OCI-M1 (cell line): Measurements from ENCODE around the gene EPHA4.

Source experiments
- DNase-seq: peaks from one replicate; lab custom pipeline; 2025; lab: John Stamatoyannopoulos, UW

The EPHA4 gene

DNA sequence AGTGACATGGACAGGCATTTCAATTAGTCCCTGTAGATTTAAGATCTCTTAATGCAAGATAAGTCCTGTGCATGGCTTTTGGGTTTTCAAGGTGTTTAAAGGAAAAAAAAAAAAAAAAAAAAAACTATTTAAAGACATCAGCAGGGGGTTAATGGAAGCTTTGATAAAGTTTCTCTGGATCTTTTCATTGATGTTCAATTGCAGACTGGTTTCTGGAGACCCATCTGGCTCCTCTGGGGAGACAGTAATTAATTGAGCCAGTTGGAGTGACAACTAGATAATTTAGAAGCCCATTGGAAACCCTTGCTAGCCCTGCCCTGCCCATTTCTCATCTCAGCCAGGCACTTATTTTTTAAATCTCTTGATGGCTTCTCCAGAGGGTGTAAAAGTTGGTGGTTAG is 98.7 kb downstream of the EPHA4 start:
- DNase-seq: no peak

DNA sequence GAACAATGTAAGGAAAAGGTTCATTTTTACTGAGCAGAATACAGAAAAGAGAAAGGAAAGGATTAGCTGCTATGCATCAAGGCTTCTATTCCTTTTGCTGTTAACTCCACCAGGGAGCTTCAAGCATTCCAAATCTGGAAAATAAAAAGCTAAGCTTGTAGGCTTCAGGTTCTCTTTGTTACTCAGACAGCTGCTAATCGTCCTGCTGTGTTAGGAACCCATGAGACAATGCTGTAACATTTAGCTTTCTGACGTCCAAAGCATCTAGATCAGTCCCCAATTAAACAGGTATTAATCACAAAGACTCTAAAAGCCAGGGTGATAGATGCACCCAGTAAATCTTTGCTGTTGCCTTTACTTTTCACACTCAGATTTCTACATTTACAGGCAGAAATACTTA is 103.8 kb downstream of the EPHA4 start:
- DNase-seq: no peak

DNA sequence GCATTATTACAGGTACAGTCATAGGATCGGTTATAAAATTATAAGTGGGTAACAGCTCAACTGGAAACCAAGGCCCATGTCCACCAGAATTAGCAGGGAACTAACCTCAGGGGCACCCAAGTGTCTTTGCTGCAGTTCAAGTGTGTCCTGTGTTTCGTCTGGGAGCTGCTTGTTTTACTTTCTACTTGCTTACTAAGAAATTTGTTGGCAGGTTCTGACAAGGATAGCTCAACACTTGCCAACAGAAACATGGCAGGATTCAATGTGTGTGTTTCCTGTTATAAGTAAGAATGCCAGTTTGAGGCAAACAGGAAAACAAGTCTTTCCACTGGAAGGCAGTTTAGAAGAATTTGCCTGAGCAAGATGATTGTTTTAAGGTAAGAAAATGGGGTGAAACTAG is 104.5 kb downstream of the EPHA4 start:
- DNase-seq: no peak

DNA sequence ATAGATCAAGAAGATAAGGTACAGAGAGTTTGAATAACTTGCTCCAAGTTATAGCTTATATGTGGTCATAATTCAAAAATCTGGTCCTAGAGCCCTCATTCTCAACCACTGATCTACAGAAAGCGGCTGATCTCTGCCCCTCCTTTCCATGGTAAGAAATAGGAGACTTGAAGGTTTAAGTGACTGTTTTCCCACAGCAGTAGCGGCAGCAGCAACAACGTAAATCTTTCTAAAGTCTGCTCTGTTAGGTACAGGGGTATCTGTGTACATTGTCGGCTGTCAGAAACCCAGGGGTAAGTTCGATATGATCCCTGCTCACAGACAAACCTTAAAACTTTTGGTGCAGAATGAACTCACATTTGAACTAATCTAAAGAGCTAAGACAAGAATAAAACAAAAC is 105.4 kb downstream of the EPHA4 start:
- no peak for DNase-seq

DNA sequence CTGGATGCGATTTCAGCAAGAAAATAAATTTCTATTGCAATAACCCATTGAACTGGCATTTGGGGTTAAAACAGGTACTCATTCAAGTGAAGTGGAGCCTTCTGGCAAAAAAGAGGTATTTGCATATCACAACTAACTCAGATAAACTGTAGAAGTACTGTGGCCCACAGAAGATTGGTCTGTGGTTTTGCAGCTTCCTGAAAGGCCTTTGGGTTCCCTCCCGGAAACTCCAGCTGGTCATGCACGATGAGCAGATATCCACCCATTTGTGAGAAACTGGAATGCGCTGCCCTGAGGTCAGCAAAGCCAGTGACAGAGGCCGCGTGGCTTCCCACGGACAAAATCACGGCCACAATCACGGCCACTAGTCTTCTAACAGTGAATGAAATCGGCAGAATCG is 106.3 kb downstream of the EPHA4 start:
- DNase-seq: peak; percentile 89

DNA sequence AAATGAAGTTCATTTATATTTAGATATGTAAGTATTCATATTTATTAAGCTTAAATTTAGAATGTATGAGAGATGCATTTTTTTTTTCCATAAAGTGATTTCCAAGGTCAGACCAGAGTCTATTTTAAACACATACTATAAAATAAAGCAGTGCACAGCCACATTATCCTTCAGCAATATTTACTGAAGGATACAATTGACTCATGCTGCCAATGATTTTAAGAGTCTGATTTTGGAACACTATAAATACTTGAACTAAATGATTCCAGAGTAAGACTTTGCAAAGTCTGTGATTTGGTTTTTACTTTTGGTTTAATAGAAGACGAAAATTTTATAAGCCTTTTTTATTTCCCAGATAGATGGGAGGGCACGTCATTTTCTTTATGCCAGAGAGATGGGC is 107.1 kb downstream of the EPHA4 start:
- DNase-seq: no peak

DNA sequence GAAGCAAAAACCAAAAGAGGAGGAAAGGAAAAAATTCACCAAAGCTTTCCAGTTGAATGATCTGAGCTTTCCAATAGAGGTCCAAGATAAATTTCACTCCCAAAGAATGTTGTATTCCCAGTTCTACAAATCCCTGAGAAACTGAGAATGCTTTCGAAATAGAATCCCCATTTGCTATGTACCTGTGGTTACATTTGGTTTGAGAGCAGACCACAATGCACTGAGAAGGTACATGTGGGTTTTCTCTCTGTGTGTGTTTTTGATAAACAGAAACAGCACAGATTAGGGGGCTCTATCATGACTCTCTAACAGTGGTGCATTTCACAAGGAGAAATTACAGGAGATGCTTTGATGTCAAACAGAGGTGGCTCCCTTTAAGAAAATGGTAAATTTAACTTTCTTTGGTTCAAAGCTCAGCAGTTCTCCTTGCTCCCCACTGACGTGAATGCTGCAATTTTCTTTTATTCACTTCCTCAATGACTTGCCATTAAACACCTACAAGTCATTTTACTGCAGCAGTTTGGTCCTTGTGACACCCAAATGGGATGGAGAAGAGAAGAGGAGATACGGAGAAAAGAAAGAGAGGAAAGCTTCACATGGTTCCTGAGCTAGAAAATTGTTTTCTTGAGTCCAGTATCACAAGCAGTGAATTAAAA is 108.7 kb downstream of the EPHA4 start:
- no peak for DNase-seq

DNA sequence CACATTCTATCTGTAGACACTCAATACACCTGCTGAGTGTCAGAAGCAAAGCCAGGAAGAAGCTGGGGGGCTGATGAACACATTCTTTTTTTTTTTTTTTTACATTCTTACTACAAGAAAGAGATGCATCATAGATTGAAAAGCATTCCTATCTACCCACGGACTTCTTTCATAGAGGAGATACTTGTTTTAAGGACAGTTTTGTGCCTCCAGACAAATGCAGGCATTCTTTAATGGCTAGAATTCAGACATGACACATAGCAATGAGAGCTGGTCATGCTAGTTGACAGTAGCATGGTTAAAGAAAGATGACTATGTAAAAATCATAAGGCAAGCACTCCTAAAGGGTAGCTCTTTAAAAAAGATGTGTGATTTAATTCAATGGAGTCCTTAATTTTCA is 110.2 kb downstream of the EPHA4 start:
- DNase-seq: no peak

DNA sequence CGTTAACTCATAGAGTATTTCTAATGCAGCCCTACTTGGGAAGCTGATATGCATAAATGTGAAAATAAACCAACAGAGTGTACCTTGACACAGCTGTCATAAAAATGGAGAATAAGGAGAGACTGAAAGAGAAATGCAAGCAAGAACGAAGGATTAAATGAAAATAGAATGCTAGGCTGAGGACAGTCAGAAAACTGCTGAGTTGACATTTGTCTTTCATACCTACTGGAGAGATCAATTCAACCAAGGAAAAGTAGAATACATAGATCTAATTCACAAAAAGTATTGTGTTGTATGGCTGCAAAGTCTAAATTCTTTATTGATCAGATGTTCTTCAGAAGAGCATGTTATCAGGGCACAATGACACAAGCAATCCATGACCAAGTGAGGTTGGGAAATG is 112.0 kb downstream of the EPHA4 start:
- no peak for DNase-seq

DNA sequence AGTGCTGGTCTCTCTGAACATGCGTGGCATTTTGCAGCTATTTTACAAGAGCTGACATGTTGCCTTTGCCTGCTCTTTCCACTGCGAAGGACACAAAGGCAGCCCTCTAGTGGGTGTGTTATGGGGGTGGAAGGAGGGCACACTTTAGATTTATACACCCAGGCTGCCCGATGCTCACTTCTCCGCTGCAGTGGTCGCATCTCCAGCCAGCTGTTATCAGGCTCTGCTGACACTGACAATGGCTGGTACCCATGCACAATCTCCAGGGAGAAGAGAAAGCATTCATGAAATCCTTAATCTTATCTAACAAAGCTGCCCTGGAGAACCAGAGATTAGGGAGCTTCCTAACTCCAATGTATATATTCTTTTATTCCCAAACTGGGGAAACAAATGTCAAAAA is 113.5 kb downstream of the EPHA4 start:
- DNase-seq: no peak

DNA sequence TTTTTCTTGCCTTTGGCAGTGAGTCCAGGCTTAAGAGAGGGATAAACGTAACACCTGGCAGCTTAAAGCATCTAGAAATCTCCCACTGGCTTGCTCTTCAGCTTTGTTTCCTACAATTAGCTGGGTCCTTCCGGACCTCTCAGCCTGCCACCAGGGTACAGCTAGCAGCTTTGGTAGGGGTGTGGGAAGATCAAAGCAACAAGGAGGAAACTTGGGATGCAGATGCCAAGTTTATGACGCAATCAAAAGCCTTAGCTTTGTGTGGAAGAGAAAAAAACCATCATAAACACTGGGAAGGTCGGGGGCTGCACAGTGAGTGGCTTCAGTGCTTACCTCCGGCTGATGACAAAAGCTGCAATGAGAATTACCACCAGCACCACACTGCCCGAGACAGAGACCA is 116.9 kb downstream of the EPHA4 start:
- no peak for DNase-seq

DNA sequence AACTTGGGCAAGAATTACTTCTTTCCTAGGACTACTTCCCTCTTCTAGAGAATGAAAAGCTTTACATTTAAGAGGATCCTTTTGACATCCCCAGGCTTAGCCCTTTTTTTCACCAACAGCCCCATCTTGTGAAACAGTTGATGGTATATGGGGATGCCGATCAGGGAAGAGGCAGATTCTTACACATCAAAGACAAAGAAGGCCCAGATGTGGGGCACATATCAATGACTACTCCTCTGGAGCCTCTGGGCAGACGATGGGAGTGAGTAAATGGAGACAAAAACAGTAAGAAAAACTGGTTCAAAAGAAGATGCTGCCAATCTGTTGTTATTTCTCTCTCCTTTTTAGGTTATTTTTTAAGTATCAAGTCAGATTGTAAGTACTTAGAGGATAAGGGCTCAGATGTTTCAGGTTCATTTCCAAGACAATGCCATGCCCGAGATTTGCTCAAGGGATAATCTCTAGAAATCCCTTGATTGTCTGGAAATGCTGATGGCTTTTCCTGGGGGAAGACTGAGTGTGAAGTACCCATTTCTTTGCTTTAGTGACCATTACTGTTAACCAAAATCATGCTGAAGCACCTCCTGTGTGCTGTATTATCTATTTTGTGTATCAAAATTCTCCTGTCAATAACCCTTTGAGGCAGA is 117.5 kb downstream of the EPHA4 start:
- no peak for DNase-seq

DNA sequence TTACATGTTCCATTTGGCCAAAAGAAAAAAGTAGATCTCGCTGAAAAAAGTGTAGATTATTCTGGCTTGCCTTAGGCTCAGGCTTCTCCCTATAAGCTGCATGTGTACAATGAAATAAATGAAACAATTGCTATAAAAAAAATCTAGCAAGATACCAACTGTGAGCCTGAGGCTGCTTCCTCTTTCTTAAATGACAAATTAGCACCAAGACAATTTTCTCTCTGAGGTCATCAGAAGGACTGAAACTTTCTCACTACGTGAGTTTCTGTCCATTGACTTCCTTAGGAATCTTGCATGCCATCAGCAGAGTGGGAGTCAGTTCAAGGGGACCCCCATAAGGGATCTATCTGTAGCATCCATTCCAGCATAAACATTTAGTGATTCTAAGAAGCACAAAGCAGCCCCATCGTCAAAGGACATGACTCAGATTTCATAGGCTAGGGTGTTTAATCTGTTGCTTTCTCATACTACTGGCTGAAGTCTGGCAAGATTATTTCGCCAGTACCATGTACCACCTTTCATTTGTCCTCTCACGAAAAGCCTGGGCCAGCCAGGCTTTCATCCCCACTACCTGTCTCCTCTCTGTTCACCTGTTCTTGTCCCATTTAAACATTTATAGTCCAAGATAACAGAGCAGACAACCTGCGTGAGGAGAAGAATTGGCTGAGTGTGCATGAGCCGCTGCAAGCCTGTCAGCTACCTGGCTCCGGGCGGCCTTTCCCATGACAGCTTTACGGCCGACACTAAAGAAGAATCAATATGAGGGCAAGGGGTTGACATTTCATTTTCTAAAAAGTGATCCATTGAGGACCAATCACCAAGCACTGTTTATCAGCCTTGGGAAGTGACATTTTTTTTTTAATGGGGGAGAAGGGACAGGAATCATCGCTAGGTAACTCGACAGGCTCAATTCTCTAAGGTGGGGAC is 120.0 kb downstream of the EPHA4 start:
- peak; percentile 67 for DNase-seq

DNA sequence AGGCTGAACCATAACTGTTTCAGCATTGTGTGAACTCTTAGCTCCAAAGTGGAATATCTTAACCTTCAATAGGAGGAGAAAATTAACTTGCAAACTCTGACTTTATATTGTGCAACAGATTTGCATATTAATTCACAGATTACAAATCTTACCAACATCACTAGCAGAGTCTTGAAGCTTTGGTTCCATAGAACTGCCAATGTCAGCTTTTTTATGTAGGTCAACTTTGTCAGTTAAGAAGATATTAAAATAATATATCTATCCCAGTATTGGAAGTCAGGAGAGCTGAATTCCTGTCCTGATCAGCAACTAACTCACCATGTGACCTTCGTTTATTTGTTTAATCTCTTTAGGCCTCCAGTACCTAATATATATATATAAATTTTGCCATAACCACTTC is 121.8 kb downstream of the EPHA4 start:
- DNase-seq: no peak

DNA sequence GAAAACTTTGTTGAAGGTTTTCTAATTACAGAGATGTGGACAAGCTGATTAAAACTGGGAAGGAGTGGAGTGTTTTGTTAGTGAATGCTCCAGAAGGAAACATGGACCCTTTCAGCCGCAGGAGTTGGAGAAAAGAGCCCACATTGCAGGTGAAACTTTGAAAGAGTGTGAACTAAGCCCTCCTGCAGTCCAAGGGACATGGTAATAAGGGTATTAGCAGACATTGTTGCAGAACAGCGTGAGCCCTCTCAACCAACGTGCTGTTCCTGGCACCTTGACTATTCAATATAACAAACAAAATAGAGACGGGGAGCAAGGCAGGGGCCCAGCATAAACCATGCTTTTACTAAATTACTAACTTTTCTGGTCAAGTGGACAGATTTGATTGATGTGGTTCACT is 122.7 kb downstream of the EPHA4 start:
- DNase-seq: no peak

DNA sequence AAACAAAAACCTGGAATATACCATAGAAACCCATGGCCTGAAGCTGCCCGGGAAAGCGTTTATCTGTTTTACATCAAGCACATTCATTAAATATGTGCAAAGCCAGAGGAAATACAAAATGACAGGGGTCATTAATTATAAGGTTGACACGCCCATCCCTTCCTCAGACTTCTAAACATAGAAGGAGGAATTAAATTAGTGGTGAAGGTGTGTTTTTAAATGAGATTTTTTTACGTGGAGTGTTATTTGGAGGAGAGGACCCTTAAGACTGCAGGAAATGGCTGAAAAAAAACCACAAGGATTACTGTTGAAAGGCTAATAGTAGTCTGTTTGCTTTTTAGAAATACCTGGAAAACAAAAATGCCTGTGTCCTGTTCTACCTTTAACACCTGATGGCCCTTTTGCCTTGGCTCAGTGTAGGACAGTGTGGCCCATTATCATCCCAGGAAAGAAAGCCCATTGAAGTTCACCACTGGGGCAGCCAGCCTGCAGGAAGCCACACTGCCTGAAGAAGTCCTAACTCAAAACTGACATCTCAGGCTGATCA is 123.2 kb downstream of the EPHA4 start:
- no peak for DNase-seq

DNA sequence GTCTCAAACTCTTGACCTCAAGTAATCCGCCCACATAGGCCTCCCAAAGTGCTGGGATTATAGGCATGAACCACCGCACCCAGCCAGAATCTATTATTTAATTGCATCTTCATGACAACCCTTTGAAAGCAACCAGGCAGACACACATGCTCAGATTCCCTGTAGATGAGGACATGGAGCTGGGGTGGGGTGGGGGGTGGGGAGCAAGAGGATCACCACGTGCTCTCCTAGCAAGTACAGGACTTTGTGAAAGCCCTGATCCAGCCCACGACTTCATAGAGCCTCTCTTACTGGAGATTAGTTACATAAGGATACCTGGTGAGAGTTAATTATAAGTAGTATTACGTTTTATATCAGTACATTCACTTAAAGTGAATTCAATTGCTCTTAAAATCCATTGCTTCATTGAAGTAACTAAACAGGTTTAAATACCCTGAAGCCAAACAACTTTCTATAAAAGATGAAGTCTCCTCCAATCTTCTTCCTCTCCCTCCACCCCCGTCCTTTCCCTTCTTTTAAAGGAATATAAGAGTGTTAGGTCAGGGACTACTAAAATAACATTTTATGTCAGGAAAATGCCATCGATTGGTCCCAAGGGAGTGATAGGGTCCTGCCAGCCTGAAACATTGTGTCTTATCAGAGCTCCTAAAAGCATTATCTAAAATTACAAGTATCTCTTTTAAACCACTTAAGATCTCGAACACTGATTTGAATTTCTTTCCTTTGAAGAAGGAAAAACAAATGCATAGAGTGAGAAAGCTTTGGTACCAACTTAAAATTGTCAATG is 123.9 kb downstream of the EPHA4 start:
- DNase-seq: no peak

DNA sequence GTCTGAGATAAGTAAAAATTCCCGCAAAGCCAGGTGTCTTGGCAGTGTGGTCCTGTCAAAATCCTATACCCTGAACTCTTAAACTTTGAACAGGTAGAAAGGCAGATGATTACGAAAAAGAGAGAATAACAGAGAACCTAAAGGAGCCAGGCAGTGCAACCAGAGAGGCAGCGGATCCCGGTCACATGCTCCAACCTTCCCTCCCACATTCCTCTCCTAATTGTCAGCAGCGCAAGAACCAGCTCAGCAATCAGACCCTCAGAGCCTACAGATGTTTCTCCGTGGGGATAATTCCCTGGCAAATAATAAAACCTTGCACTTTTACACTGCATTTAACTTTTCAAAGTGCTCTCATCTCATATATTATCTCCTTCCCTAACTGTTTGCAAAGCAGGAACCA is 124.8 kb downstream of the EPHA4 start:
- DNase-seq: no peak

DNA sequence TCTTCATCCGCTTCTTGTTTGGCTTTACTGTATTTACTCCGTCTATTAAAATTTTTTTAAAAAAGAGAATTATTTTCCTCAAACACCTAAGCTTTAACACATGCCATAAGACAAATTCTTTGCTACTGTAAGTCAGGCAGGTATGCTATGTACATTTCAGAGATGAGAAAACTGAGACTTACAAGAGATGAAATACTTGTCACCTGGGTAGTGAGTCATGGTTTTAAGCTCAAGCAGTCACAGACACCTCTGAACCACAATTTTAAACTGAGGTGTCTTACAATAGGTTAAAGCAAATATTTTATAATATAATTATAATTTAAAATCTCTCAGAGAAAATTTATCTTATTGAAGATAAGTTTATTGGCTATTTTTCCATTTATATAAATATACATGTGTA is 126.0 kb downstream of the EPHA4 start:
- no peak for DNase-seq

DNA sequence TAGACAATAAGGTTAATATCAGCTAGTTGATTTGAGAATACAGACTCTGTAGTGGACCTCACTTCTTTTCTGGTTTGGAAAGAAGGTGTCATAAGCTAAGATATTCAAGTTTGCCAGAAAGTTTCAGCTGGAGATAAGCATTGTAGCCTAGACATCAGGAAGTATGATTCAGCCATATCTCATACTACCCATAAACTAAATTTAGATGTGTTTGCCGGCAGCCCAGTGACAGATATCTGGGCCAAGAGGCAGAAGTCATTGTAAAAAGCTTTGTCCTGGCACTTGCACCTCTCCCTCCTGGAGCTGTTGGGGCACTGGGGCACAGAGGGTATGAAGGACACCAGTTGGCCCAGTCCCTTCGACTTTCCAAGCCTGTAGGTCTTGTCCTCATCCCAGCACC is 128.0 kb downstream of the EPHA4 start:
- DNase-seq: peak; percentile 83

DNA sequence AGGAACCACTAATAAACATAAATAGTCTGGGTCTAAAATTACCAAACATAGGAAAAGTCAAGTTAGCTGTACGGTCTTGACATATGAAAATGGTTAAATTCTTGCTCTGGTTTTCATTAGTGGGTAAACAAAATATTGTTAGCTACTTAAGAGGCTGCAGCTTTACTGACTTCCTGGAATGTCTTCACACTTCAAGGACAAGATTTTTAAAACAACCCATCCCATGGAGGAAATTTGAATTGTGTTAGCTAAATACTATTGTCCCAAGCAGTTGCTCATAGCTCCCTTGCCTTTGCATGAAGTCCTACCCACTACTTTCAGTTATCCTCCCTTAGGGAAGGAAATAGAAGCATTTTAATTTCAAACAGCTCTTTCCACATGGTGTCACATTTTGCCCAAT is 128.5 kb downstream of the EPHA4 start:
- no peak for DNase-seq

DNA sequence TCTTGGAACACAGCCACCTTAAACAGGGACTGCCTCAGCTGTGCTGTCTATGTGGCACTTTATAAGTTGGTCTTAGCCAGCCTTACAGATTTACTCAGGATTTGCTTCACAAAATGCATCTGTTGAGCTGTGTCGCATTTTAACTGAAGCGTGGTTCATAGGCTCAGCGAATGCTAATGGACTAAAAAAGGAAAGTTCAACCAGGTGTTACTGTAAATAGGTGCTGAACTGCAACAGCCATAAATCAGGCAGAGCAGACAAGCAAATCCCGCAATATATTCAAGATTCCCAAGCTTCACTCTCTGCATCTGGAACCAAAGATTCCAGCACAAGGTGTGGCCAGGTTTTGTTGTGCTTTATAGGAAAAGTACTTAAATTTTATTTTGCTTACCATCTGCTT is 130.0 kb downstream of the EPHA4 start:
- no peak for DNase-seq
